ENCODE measurements around the gene CXCL1.

GRCh38 chr4:73911746-73912145 is 42.6 kb downstream of the CXCL1 start:
- no peak for TF ChIP-seq CTCF (IDR thresholded peaks at IDR 0.05; ENCODE audit: insufficient read depth, low read length)
- TF ChIP-seq POLR2AphosphoS5 (IDR thresholded peaks at IDR 0.05; ENCODE audit: low read depth): no peak
- TF ChIP-seq REST (IDR thresholded peaks at IDR 0.05; ENCODE audit: insufficient replicate concordance, low read depth): no peak
- no peak for TF ChIP-seq GABPA (IDR thresholded peaks at IDR 0.05; ENCODE audit: low read depth)

Measured in HL-60 (cell line).